Fibroblast of lung (primary cell): ENCODE data around the gene EDC3.

Source experiments
- CTCF ChIP-seq, 2 donors: IDR thresholded peaks in 1 of 2; conservative IDR thresholded peaks in 1 of 2; 1 replicate in 1 of 2; 2 replicates in 1 of 2; pipeline ENCODE4 v1.5.1; 2011 to 2012; ENCODE audit warnings: low read length in 2 of 2, control low read depth in 1 of 2, inconsistent platforms in 1 of 2, low read depth in 1 of 2, mild to moderate bottlenecking in 1 of 2
- EZH2 ChIP-seq: IDR thresholded peaks from 2 replicates; pipeline ENCODE4 v1.5.1; 2012; ENCODE audit warnings: low read length, control low read depth, mild to moderate bottlenecking; ENCODE audit errors: missing control alignments

- no peak for TF ChIP-seq CTCF (conservative IDR thresholded peaks at IDR 0.05 in 1 of 2, IDR thresholded peaks at IDR 0.05 in 1 of 2; ENCODE audit: low read depth in 1 of 2, low read length in 2 of 2)
- no peak for TF ChIP-seq EZH2
These were observed 80.1 kb downstream of the EDC3 start, which contains the start of gene CLK3 for GRCh38 chr15:74615508-74616365.
